Measurements from ENCODE around the gene KCNH8. TPM values are rescaled to one million over a fixed set of nuclear protein-coding genes. Genes with fewer than 3 reads are reported as not detected.
A peak's percentile ranks its signal among the peaks of the same experiment; 100 is the strongest.

KCNH8 gene
- total RNA-seq, 1 experiment from 2014 or later, result not detected

- POLR2A ChIA-PET, result interaction anchor here (1.0 to 1.6 kb wide), 2 partner anchors 23 to 520 kb away, joined by 3 to 5 read pairs; no protein-coding TSS in a partner anchor
- Mint-ChIP-seq H3K9me3 (ENCODE audit: unreplicated experiment) (no peaks in the 10 kb centered on the region), H3K27ac (ENCODE audit: low read depth, unreplicated experiment) (no peak overlapping the region), H3K4me1 (ENCODE audit: insufficient read depth, unreplicated experiment) (no peaks in the 10 kb centered on the region), H3K4me3 (ENCODE audit: unreplicated experiment) (no peak overlapping the region), H3K36me3 (ENCODE audit: insufficient read depth, unreplicated experiment) (no peaks in the 10 kb centered on the region), H3K27me3 (ENCODE audit: insufficient read depth, unreplicated experiment) (peaks cover 62% of the 10 kb centered on the region)
- TF ChIP-seq CTCF (IDR thresholded peaks at IDR 0.05; ENCODE audit: unreplicated experiment), result no peak
- CTCF ChIA-PET, result interaction anchor here (0.5 to 7.0 kb wide), 7 partner anchors 193 to 1440 kb away, joined by 3 to 85 read pairs (median 4); no protein-coding TSS in a partner anchor
- no TSS peak for BruUV-seq (replicated peaks)
- DNase-seq (ENCODE audit: unreplicated experiment), result no peak
- intact Hi-C loops (cut with micrococcal nuclease), result loop anchor here (5.0 kb wide), 2 partner anchors 279 to 299 kb away; no protein-coding TSS in a partner anchor
Measured at GRCh38 chr3:19346759-19347158, 198.4 kb downstream of the KCNH8 start.

- ChIA-PET POLR2A (interaction anchor here (1.0 to 1.6 kb wide), 2 partner anchors 22 to 519 kb away, joined by 3 to 5 read pairs; no protein-coding TSS in a partner anchor), CTCF (interaction anchor here (0.5 to 7.0 kb wide), 15 partner anchors 15 to 1766 kb away, joined by 3 to 85 read pairs (median 4); no protein-coding TSS in a partner anchor)
- intact Hi-C loops (cut with micrococcal nuclease), result loop anchor here (5.0 kb wide), 2 partner anchors 280 to 300 kb away; no protein-coding TSS in a partner anchor
- H3K27me3 Mint-ChIP-seq (ENCODE audit: insufficient read depth, unreplicated experiment), result peaks cover 71% of the 10 kb centered on the region
- H3K27ac Mint-ChIP-seq (ENCODE audit: low read depth, unreplicated experiment), result no peak overlapping the region
- no peaks in the 10 kb centered on the region for H3K36me3 Mint-ChIP-seq (ENCODE audit: insufficient read depth, unreplicated experiment)
- no TSS peak for BruUV-seq (replicated peaks)
- H3K4me3 Mint-ChIP-seq (ENCODE audit: unreplicated experiment), result no peak overlapping the region
- TF ChIP-seq CTCF (IDR thresholded peaks at IDR 0.05; ENCODE audit: unreplicated experiment), result no peak
- H3K4me1 Mint-ChIP-seq (ENCODE audit: insufficient read depth, unreplicated experiment), result no peaks in the 10 kb centered on the region
- H3K9me3 Mint-ChIP-seq (ENCODE audit: unreplicated experiment), result no peaks in the 10 kb centered on the region
- DNase-seq (ENCODE audit: unreplicated experiment), result no peak
Measured at GRCh38 chr3:19347671-19348070, 199.4 kb downstream of the KCNH8 start.

GRCh38 chr3:19348500-19348899, 200.2 kb downstream of the KCNH8 start:
- H3K9me3 Mint-ChIP-seq (ENCODE audit: unreplicated experiment), result no peaks in the 10 kb centered on the region
- ChIA-PET POLR2A (interaction anchor here (1.6 kb wide), 1 partner anchor 518 kb away, joined by 5 read pairs; no protein-coding TSS in a partner anchor), CTCF (interaction anchor here (0.6 to 7.0 kb wide), 38 partner anchors 11 to 675 kb away, joined by 3 to 85 read pairs (median 4); no protein-coding TSS in a partner anchor)
- peaks cover 70% of the 10 kb centered on the region for H3K27me3 Mint-ChIP-seq (ENCODE audit: insufficient read depth, unreplicated experiment)
- no peak for DNase-seq (ENCODE audit: unreplicated experiment)
- BruUV-seq (replicated peaks), result no TSS peak
- no peak overlapping the region for H3K27ac Mint-ChIP-seq (ENCODE audit: low read depth, unreplicated experiment)
- H3K4me1 Mint-ChIP-seq (ENCODE audit: insufficient read depth, unreplicated experiment), result no peaks in the 10 kb centered on the region
- intact Hi-C loops (cut with micrococcal nuclease), result loop anchor here (5.0 kb wide), 2 partner anchors 281 to 301 kb away; no protein-coding TSS in a partner anchor
- no peak overlapping the region for H3K4me3 Mint-ChIP-seq (ENCODE audit: unreplicated experiment)
- no peak for TF ChIP-seq CTCF (IDR thresholded peaks at IDR 0.05; ENCODE audit: unreplicated experiment)
- H3K36me3 Mint-ChIP-seq (ENCODE audit: insufficient read depth, unreplicated experiment), result no peaks in the 10 kb centered on the region

GRCh38 chr3:19348941-19349564, 200.7 kb downstream of the KCNH8 start:
- no TSS peak for BruUV-seq (replicated peaks)

More at GRCh38 chr3:19348941-19349564, 200.7 kb downstream of the KCNH8 start:
- ChIA-PET CTCF (interaction anchor here (0.5 to 7.0 kb wide), 40 partner anchors 11 to 1195 kb away, joined by 3 to 85 read pairs (median 4); no protein-coding TSS in a partner anchor), POLR2A (no interaction called here)
- intact Hi-C loops (cut with micrococcal nuclease), result loop anchor here (1.0 to 5.0 kb wide), 4 partner anchors 194 to 517 kb away; no protein-coding TSS in a partner anchor
- no peaks in the 10 kb centered on the region for H3K4me1 Mint-ChIP-seq (ENCODE audit: insufficient read depth, unreplicated experiment)
- H3K36me3 Mint-ChIP-seq (ENCODE audit: insufficient read depth, unreplicated experiment), result no peaks in the 10 kb centered on the region
- H3K27ac Mint-ChIP-seq (ENCODE audit: low read depth, unreplicated experiment), result no peak overlapping the region
- H3K9me3 Mint-ChIP-seq (ENCODE audit: unreplicated experiment), result no peaks in the 10 kb centered on the region
- DNase-seq (ENCODE audit: unreplicated experiment), result peak; percentile 41
- peaks cover 65% of the 10 kb centered on the region for H3K27me3 Mint-ChIP-seq (ENCODE audit: insufficient read depth, unreplicated experiment)
- H3K4me3 Mint-ChIP-seq (ENCODE audit: unreplicated experiment), result no peak overlapping the region
- peak; percentile 82 for TF ChIP-seq CTCF (IDR thresholded peaks at IDR 0.05; ENCODE audit: unreplicated experiment)

All from MCF 10A (cell line).